ENCODE results near the gene CACNG7. TPM values are rescaled to one million over a fixed set of nuclear protein-coding genes. Genes with fewer than 3 reads are reported as not detected.
"Not testable (repeated sequence)": the region's sequence is repeated elsewhere in the genome, so short reads cannot be mapped to it uniquely, and the experiment has no call there.

Gene CACNG7
- total RNA-seq, 2 donors from 2014 or later = not detected

DNA sequence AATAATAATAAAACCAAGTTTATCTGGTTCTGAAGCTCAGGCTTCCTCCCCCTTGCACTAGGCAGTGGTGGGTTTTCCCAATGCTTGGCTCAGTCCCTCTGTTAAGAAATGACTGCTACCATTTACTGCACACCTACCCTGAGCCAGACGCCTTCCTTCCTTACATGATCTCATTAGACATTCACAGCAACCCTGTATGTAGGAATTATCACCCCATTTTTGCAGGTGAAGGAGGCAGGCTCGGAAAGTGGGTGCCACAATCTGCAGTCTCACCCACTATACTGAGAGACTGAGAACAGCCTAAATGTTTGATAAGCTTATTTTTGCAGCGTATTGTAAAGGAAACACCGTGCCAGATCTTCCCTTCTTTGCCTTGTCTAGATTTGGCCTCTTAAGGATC is 35.3 kb downstream of the CACNG7 start:
- no peak for DNase-seq (ENCODE audit: low spot score)

GRCh38 chr19:53944933-53945332 is 35.9 kb downstream of the CACNG7 start:
- intact Hi-C loops (cut with DNase I) = no loop called here
- DNase-seq (ENCODE audit: low spot score) = no peak

More for the DNA sequence above, 35.3 kb downstream of the CACNG7 start:
- intact Hi-C loops (cut with DNase I) = no loop called here

DNA sequence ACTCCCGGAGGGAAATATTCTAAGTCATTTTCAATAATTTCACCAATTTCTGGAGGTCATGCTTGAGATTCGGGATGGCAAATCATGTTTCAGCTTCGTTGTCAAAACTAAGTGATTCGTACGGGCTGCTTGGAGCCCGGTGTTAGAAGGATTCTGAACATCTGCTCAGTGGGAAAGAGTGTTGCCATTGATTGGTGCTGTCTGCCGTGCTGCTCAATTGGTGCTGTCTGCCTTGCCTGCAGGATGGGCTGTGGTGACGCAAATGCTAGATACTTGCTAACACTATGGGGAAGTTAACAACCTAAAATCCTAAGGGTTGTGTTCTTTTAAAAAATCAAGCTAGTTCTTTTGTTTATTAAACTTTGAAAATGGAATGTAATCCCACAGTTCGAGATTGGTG is 36.4 kb downstream of the CACNG7 start:
- DNase-seq (ENCODE audit: low spot score) = no peak
- intact Hi-C loops (cut with DNase I) = no loop called here

GRCh38 chr19:53945998-53946397 is 36.9 kb downstream of the CACNG7 start:
- DNase-seq (ENCODE audit: low spot score) = no peak
- intact Hi-C loops (cut with DNase I) = no loop called here

GRCh38 chr19:53947624-53948023 is 38.5 kb downstream of the CACNG7 start:
- DNase-seq (ENCODE audit: low spot score) = no peak
- intact Hi-C loops (cut with DNase I) = no loop called here

DNA sequence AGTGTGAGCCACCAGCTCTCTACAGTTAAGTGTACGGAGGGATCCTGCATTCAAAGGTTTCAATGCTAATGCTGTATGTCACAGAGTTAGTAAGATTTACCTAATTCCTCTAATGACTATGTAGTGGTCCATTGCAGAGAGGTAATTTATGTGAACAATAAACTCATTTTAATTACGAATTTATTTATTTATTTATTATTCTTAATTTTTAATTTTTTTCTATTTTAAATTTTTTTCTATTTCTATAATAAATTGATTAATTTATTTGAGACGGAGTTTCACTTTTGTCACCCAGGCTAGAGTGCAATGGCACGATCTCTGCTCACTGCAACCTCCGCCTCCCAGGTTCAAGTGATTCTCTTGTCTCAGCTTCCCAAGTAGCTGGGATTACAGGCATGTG is 39.5 kb downstream of the CACNG7 start:
- DNase-seq (ENCODE audit: low spot score); intact Hi-C loops (cut with DNase I): not testable (repeated sequence)

- intact Hi-C loops (cut with DNase I) = no loop called here
- no peak for DNase-seq (ENCODE audit: low spot score)
These were observed 42.4 kb downstream of the CACNG7 start for GRCh38 chr19:53951436-53951835.

DNA sequence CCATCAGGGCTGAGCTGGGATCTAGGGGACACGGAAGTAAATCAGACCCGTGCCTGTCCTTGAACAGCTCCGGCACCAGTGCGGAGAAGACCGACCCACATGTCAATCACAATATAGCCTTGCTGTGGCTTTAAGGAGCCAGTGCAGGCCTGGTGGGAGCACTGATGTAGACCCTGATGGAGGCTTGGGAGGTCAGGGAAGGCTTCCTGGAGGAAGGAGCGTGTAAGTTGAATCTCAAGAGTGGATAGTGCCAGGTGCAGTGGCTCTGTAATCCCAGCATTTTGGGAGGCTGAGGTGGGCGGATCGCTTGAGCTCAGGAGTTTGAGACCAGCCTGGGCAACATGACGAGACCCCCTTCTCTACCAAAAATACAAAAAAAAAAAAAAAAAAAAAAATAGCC is 42.9 kb downstream of the CACNG7 start:
- DNase-seq (ENCODE audit: low spot score) = no peak
- intact Hi-C loops (cut with DNase I) = no loop called here

- no peak for DNase-seq (ENCODE audit: low spot score)
- intact Hi-C loops (cut with DNase I) = no loop called here
These were observed 44.3 kb downstream of the CACNG7 start for GRCh38 chr19:53953383-53953782.

- DNase-seq (ENCODE audit: low spot score) = no peak
- intact Hi-C loops (cut with DNase I) = no loop called here
These were observed 48.5 kb downstream of the CACNG7 start for GRCh38 chr19:53957448-53958167.

DNA sequence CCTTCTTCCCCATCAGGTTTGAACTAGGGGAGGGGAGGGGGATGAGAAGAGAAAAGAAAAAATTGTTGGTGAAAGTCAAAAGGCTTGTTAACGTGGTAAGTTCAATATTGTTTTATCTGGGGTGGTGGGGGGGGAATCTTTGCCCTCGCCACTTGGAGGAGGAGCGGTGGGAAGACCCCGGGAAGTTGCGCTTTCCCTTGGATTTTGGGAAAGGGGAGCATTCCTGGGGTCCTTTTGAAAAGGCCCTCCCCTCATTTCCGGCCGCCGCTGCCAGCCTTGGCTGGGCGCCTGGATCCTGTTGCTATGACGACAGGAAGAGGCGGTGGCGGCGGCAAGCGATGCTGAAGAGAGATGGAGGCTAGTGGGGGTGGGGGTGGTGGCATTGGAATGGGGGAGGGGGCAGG is 49.1 kb downstream of the CACNG7 start:
- intact Hi-C loops (cut with DNase I) = no loop called here
- no peak for DNase-seq (ENCODE audit: low spot score)

- DNase-seq (ENCODE audit: low spot score) = no peak
- intact Hi-C loops (cut with DNase I) = no loop called here
These were observed 50.0 kb downstream of the CACNG7 start for GRCh38 chr19:53958823-53959757.

DNA sequence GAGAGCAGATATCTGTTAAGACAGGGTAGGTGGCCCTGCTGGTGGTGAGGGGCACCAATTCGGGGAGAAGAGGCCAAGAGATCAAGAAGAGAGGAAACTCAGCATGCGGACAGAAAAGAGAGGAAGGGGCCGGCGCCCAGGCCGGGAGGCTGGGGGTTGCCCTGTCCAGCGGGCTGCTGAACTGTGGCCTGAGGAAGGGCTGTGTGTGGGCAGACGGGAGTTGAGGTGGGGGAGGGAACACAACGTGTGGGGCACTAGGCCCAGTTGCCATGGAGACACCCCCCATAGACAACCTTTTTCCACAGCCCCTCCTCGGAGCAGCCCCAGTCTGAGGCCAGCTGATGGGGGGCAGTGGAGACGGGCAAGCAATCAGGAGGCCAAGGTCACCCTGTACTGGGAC is 51.1 kb downstream of the CACNG7 start:
- DNase-seq (ENCODE audit: low spot score) = no peak
- intact Hi-C loops (cut with DNase I) = no loop called here

DNA sequence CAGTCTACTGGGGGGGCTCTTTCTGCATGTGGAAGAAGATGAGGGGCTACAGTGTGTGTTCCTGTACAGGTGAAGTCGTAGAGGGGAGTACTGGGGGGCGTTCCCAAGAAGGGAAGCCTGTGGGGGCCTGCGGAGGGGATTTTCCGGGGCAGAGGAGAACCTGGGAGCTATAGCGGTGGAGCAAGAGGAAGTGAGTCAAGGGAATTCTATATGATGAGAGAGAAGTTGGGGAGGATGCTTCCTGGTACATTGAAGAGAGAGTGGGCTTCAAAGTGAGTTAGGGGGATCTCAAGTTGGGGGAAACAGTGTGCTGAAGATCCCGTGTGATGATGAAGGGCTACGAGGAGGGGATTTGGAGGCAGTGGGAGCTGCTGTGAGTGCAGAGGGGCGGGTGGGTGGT is 51.8 kb downstream of the CACNG7 start:
- intact Hi-C loops (cut with DNase I) = no loop called here

DNA sequence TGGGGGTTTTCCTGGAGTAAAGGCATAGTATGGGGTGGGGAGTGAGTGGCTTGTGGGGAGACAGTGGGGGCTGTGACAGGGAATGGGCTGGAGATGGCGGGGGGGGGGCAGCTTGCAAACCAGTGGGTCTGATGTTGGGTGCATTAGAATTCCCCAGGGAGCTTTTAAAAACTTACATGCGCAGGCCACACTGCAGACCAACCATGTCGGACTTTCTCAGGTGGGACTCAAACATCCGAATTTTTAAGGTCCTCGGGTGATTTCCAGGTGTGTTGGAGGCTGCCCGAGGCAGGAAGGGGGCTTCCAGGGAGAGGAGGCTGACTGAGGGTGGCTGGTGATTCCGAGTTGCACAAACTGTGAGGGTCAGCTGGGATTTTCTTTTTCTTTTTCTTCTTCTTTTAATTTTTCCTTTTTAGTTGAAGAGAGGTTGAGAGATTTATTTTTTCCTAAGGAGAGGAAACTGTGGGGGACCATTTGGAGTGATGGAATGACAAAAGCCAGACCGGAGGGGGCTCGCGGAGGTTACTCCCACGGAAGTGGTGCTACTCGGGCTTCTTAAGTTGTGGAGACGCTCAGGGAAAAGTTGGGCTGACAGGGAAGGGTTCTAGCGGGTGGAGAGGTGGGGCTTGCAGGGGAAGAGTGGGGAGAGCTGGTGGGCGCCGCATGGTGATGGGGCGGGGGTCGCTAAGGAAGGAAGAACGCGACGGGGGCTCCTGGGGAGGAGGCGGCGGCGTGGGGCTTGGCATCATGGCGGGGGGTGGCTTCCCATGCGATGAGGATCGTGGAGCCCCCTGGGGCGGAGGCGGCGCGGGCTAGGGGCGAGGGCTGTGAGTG is 52.7 kb downstream of the CACNG7 start:
- no peak for DNase-seq (ENCODE audit: low spot score)
- intact Hi-C loops (cut with DNase I) = no loop called here

More for the DNA sequence above, 51.8 kb downstream of the CACNG7 start:
- no peak for DNase-seq (ENCODE audit: low spot score)

DNA sequence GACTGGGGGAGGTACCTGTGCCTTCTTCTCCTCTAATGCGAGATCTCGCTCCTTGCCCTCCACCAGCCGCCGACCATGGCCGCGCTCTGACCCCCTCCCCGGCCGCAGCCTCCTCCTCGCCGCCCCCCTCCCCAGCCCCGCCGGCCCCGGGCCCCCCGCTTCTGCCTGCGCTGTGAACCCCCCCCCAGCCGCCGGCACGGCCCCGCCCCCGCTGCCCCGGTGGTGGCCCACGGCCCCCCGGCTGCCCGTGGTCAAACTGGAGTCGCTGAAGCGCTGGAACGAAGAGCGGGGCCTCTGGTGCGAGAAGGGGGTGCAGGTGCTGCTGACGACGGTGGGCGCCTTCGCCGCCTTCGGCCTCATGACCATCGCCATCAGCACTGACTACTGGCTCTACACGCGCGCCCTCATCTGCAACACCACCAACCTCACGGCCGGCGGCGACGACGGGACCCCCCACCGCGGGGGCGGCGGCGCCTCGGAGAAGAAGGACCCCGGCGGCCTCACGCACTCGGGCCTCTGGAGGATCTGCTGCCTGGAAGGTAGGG is 53.9 kb downstream of the CACNG7 start, which contains the start of gene CACNG8:
TSS of gene CACNG8 (plus strand) at position 51 of the 545 bp plus-strand sequence.
- no peak for DNase-seq (ENCODE audit: low spot score)
- intact Hi-C loops (cut with DNase I) = no loop called here

GRCh38 chr19:53965091-53965490 is 56.0 kb downstream of the CACNG7 start:
- intact Hi-C loops (cut with DNase I) = loop anchor here in 1 of 2 donors (5.0 kb wide), 1 partner anchor 62 kb away; no protein-coding TSS in a partner anchor
- no peak for DNase-seq (ENCODE audit: low spot score)

- intact Hi-C loops (cut with DNase I) = loop anchor here in 1 of 2 donors (5.0 kb wide), 1 partner anchor 60 kb away; no protein-coding TSS in a partner anchor
- DNase-seq (ENCODE audit: low spot score) = no peak
These were observed 57.9 kb downstream of the CACNG7 start for GRCh38 chr19:53966931-53967330.

DNA sequence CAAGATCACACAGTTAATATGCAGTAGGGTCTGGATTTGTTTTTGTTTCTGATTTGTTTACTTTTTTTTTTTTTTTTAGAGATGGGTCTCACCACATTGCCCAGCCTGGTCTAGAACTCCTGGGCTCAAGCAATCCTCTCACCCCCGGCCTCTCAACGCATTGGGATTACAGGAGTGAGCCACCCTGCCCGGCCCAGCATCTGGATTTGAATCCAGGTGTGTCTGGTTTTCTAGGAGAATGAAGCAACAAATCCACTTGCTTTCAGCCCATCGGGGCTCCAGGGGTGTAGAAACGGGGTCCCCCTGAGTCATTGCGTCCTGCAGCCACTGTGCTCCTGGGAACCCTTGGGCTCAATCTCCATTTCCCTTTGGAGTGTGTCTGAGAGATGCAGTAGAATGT is 60.3 kb downstream of the CACNG7 start:
- no peak for DNase-seq (ENCODE audit: low spot score)
- intact Hi-C loops (cut with DNase I) = loop anchor here in 1 of 2 donors (5.0 kb wide), 1 partner anchor 58 kb away; no protein-coding TSS in a partner anchor

Data from posterior vena cava (tissue), 2 donors.